Loucy (cell line): Measurements from ENCODE around the gene RRM1.

Experiments used
- H2AFZ ChIP-seq: fragments of 200-600 bp; sonication (generic); 2 replicates; pipeline ENCODE4 v1.6.0; 2016; ENCODE audit warnings: antibody characterized with exemption, mild to moderate bottlenecking, low read length, moderate library complexity
- H3F3A ChIP-seq: fragments of 200-600 bp; 2 replicates; pipeline ENCODE4 v1.6.0; 2016; ENCODE audit warnings: antibody characterized with exemption, low read depth, mild to moderate bottlenecking
- H3K27me3 ChIP-seq: fragments of 200-600 bp; sonication (generic); 2 replicates; pipeline ENCODE4 v1.6.1; 2014; ENCODE audit warnings: low read length, mild to moderate bottlenecking; ENCODE audit not compliant: insufficient read depth, poor library complexity, severe bottlenecking
- H3K36me3 ChIP-seq: fragments of 200-600 bp; sonication (generic); 2 replicates; pipeline ENCODE4 v1.6.1; 2016; ENCODE audit warnings: low read length; ENCODE audit not compliant: insufficient read depth
- H3K4me1 ChIP-seq: fragments of 200-600 bp; sonication (generic); 2 replicates; pipeline ENCODE4 v1.5.1; 2014; ENCODE audit warnings: low read length, mild to moderate bottlenecking; ENCODE audit not compliant: insufficient read depth, poor library complexity, severe bottlenecking
- H3K4me2 ChIP-seq: fragments of 200-600 bp; sonication (generic); 2 replicates; pipeline ENCODE4 v1.6.0; 2014; ENCODE audit warnings: antibody characterized with exemption, low read length, low read depth, mild to moderate bottlenecking; ENCODE audit not compliant: poor library complexity, severe bottlenecking
- H3K4me3 ChIP-seq: fragments of 200-600 bp; sonication (generic); 2 replicates; pipeline ENCODE4 v1.5.1; 2014; ENCODE audit warnings: low read length, mild to moderate bottlenecking, mixed read lengths; ENCODE audit not compliant: poor library complexity, severe bottlenecking
- H3K79me2 ChIP-seq: fragments of 200-600 bp; sonication (generic); 2 replicates; pipeline ENCODE4 v1.6.1; 2014; ENCODE audit warnings: low read length; ENCODE audit not compliant: insufficient read depth
- H3K9ac ChIP-seq: fragments of 200-600 bp; sonication (generic); 2 replicates; pipeline ENCODE4 v1.6.0; 2014; ENCODE audit warnings: mild to moderate bottlenecking, low read depth, low read length, moderate library complexity; ENCODE audit not compliant: poor library complexity, severe bottlenecking
- H3K9me2 ChIP-seq: fragments of 200-600 bp; sonication (generic); replicated peaks from 2 replicates; pipeline ENCODE4 v1.6.1; 2016; ENCODE audit warnings: low read depth, low read length, mixed read lengths
- H3K9me3 ChIP-seq: fragments of 200-600 bp; sonication (generic); 2 replicates; pipeline ENCODE4 v1.6.1; 2014; ENCODE audit warnings: mild to moderate bottlenecking, antibody characterized with exemption, low read length, low read depth; ENCODE audit not compliant: insufficient read depth
- H4K20me1 ChIP-seq: fragments of 200-600 bp; sonication (generic); 2 replicates; pipeline ENCODE4 v1.6.0; 2014; ENCODE audit warnings: antibody characterized with exemption, low read length, mild to moderate bottlenecking; ENCODE audit not compliant: insufficient read depth, poor library complexity, severe bottlenecking
- EZH2phosphoT487 ChIP-seq: fragments of 200-600 bp; IDR thresholded peaks from 2 replicates; pipeline ENCODE4 v1.6.1; 2018; ENCODE audit warnings: antibody characterized with exemption, mild to moderate bottlenecking, moderate library complexity, borderline replicate concordance
- TF ChIP-seq, protein P1 (sequence below): fragments of 200-600 bp; sonication (generic); conservative IDR thresholded peaks from 2 replicates; pipeline ENCODE4 v1.5.1; 2014; ENCODE audit warnings: mild to moderate bottlenecking, antibody characterized with exemption, low read length

The RRM1 gene

DNA sequence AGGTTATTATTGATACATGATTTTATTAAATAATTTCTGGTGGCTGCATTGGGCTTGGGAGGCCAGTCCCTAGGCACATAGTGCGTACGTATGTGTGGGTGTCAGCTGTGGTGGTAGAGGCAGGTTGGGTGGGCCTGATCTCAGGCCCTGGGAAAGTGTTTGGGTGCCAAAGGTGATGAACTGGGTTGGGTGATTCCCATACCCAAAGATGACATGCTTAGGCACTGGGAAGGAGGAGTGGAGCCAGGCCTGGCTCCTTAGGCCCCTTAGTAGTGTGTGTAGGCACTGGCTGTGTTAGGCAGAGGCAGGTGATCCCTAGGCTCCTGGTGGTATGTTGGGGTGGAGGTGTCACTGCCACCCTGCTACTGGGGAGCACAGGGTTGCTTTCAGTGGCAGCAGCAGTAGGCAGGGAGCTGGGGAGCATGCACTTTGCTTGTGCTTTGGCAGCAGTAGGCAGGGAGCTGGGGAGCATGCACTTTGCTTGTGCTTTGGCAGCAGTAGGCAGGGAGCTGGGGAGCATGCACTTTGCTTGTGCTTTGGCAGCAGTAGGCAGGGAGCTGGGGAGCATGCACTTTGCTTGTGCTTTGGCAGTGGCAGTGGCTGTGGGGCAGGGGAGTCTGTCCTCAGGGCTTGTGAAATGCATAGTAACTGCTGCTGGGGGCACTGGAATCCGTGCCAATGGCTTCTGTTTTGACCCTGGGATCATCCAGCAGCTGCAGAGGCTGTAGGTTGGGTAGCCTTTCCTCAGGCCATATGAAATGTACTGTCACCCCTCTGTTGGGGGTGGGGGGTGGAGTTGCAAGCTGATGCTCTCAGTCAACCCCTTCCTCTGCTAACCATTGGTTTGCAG lies 84.4 kb downstream of the RRM1 start:
- no peaks in the 10 kb centered on the region for H3K4me1 ChIP-seq

DNA sequence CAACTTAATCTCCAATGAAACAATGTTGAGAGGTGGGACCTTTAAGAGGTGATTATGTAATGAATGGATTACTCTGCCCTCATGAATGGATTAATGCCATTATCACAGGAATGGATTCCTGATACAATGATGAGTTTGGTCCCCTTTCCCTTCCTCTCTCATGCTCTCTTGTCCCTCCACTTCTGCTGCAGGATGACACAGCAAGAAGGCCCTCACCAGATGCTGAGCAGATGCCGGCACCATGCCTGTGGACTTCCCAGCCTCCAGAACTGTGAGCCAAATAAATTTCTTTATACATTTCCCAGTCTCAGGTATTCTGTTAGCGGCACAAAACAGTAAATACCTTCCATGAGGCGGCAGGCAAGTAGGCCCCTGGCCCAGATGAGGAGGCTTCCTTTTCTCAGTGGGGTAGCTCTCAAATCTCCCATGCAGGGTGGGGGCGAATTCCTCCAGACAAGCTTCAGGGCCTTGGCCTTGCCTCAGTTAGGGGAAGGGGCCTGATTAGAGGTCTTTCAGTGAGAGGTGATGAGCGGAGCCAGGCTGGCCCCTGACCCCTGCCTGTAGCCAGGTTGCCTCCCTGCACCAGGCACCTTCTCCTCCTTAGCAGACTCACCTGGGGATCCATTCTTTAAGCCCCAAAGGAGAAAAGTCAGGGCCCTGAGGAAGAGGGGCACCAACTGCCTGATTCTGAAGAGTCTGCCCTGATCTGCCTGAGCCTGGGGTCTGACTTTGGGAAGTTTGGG lies 86.0 kb downstream of the RRM1 start:
- Histone ChIP-seq H3K36me3 (no peaks in the 10 kb centered on the region), H4K20me1 (no peaks in the 10 kb centered on the region), H3K9me3 (no peaks in the 10 kb centered on the region), H3F3A (no peaks in the 10 kb centered on the region), H3K4me3 (no peak overlapping the region), H3K4me2 (no peak overlapping the region), H3K9me2 (no peaks in the 10 kb centered on the region), H2AFZ (no peak overlapping the region), H3K9ac (no peak overlapping the region), H3K27me3 (no peaks in the 10 kb centered on the region), H3K4me1 (peaks cover 5% of the 10 kb centered on the region), H3K79me2 (no peaks in the 10 kb centered on the region)
- TF ChIP-seq, protein P1, sequence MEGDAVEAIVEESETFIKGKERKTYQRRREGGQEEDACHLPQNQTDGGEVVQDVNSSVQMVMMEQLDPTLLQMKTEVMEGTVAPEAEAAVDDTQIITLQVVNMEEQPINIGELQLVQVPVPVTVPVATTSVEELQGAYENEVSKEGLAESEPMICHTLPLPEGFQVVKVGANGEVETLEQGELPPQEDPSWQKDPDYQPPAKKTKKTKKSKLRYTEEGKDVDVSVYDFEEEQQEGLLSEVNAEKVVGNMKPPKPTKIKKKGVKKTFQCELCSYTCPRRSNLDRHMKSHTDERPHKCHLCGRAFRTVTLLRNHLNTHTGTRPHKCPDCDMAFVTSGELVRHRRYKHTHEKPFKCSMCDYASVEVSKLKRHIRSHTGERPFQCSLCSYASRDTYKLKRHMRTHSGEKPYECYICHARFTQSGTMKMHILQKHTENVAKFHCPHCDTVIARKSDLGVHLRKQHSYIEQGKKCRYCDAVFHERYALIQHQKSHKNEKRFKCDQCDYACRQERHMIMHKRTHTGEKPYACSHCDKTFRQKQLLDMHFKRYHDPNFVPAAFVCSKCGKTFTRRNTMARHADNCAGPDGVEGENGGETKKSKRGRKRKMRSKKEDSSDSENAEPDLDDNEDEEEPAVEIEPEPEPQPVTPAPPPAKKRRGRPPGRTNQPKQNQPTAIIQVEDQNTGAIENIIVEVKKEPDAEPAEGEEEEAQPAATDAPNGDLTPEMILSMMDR, result no peak
- no peak for TF ChIP-seq EZH2phosphoT487

More for the DNA sequence above, 84.4 kb downstream of the RRM1 start:
- Histone ChIP-seq H3K9me2 (no peaks in the 10 kb centered on the region), H3K4me3 (no peak overlapping the region), H3K4me2 (no peak overlapping the region), H4K20me1 (no peaks in the 10 kb centered on the region), H3K36me3 (no peaks in the 10 kb centered on the region), H3K9me3 (no peaks in the 10 kb centered on the region), H3F3A (no peaks in the 10 kb centered on the region), H3K9ac (no peak overlapping the region), H3K79me2 (no peaks in the 10 kb centered on the region), H3K27me3 (no peaks in the 10 kb centered on the region), H2AFZ (no peak overlapping the region)
- TF ChIP-seq EZH2phosphoT487, result no peak
- TF ChIP-seq, protein P1, result no peak

- H3K27me3 ChIP-seq, result no peaks in the 10 kb centered on the region
- no peak overlapping the region for H3K9ac ChIP-seq
- H3K36me3 ChIP-seq, result no peaks in the 10 kb centered on the region
- no peaks in the 10 kb centered on the region for H3K9me2 ChIP-seq
- H3K4me2 ChIP-seq, result no peak overlapping the region
- H3K4me3 ChIP-seq, result no peak overlapping the region
- no peaks in the 10 kb centered on the region for H3F3A ChIP-seq
- H4K20me1 ChIP-seq, result no peaks in the 10 kb centered on the region
- no peaks in the 10 kb centered on the region for H3K9me3 ChIP-seq
- H3K4me1 ChIP-seq, result peaks cover 11% of the 10 kb centered on the region
- H2AFZ ChIP-seq, result no peak overlapping the region
- TF ChIP-seq, protein P1, result peak; percentile 87
- TF ChIP-seq EZH2phosphoT487, result no peak
- H3K79me2 ChIP-seq, result no peaks in the 10 kb centered on the region
These were observed 87.5 kb downstream of the RRM1 start for GRCh38 chr11:4181782-4182721.
